Ishikawa (cell line): ENCODE data around the gene TRABD.

ENCODE experiments used
- CEBPB ChIP-seq: IDR thresholded peaks from 2 replicates; pipeline ENCODE4 v1.6.1; 2012
- CREB1 ChIP-seq: IDR thresholded peaks from 2 replicates; pipeline ENCODE4 v1.6.1; 2012; ENCODE audit warnings: low read depth
- EGR1 ChIP-seq: IDR thresholded peaks from 2 replicates; pipeline ENCODE4 v1.6.1; 2012
- EP300 ChIP-seq: IDR thresholded peaks from 2 replicates; pipeline ENCODE4 v1.6.1; 2012; ENCODE audit warnings: borderline replicate concordance
- FOXM1 ChIP-seq: IDR thresholded peaks from 2 replicates; pipeline ENCODE4 v1.6.1; 2012; ENCODE audit warnings: low read depth, borderline replicate concordance
- NFIC ChIP-seq: IDR thresholded peaks from 2 replicates; pipeline ENCODE4 v1.6.1; 2012
- RAD21 ChIP-seq: IDR thresholded peaks from 2 replicates; pipeline ENCODE4 v1.6.1; 2012; ENCODE audit warnings: low read depth
- TAF1 ChIP-seq: IDR thresholded peaks from 2 replicates; pipeline ENCODE4 v1.6.1; 2012; ENCODE audit warnings: low read depth, mild to moderate bottlenecking
- TCF12 ChIP-seq: IDR thresholded peaks from 2 replicates; pipeline ENCODE4 v1.6.1; 2012; ENCODE audit warnings: low read depth
- TEAD4 ChIP-seq: IDR thresholded peaks from 2 replicates; pipeline ENCODE4 v1.6.1; 2012
- YY1 ChIP-seq: IDR thresholded peaks from 2 replicates; pipeline ENCODE4 v1.6.1; 2012; ENCODE audit warnings: low read depth
- ZBTB7A ChIP-seq: IDR thresholded peaks from 2 replicates; pipeline ENCODE4 v1.6.1; 2012; ENCODE audit warnings: low read depth
- TF ChIP-seq, protein P1 (sequence below): IDR thresholded peaks from 2 replicates; pipeline ENCODE4 v1.6.1; 2012
- TF ChIP-seq, protein P2 (sequence below): IDR thresholded peaks from 2 replicates; pipeline ENCODE4 v1.6.1; 2012
- TF ChIP-seq, protein P3 (sequence below): IDR thresholded peaks from 2 replicates; pipeline ENCODE4 v1.6.1; 2012; ENCODE audit warnings: low read depth, mild to moderate bottlenecking

Gene TRABD

DNA sequence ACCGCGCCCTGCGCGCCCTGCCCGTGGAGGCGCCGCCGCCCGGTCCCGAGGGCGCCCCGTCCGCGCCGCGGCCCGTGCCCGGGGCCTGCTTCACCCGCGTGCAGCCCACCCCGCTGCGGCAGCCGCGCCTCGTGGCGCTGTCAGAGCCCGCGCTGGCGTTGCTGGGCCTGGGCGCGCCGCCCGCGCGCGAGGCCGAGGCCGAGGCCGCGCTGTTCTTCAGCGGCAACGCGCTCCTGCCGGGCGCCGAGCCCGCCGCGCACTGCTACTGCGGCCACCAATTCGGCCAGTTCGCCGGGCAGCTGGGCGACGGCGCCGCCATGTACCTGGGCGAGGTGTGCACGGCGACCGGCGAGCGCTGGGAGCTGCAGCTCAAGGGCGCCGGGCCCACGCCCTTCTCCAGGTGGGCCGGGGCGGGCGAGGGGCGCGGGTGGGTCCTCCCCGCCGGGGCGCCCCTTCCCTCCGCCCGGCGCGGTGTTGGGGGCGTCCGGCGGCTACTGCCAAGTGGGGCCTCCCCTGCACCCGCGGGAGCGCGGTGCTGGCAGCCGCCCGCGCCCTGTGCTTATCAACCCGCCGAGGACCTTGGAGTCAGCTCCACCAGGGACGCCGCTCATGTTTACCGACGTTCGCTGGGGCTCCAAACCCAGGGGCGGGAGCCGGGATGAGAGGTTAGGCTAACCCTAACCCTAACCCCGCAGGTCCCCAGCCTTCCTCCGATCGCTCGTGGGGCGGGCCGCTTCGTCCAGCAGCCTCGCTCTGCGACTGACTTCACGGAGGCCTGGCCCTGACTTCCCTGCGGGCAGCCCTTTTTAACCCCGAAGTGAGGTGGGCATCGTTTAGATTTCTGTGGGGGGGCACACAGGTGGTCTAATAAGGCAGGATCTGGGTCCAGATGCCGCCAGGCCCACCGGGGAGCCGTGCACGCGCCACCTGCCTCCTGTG lies 15.7 kb downstream of the TRABD start:
- no peak for TF ChIP-seq NFIC

DNA sequence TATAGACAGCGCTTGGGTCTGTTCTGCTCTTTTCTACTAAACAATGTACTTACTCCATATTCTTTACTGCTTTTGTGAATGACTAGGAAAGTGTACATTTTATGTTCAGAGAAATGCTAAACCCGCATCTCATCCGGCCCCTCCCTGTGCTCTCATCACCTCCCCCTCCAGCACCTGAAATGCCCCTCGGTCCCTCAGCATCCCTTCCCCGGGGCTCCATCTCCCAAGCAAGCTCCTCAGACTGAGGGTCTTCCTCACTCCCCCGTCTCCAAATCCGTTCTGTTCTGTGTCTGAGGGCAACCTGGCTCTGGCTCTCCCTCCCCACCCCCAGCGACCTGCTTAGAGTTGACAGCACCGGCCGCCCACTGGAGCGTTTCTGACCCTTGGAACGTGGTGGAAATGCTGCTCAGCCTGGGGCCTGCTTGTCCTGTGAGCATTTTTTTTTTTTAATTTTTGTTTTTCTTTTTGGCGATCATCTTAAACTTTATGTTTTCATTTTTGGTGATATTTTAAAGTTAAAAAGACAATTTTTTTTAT lies 16.5 kb downstream of the TRABD start:
- TF ChIP-seq, protein P1, sequence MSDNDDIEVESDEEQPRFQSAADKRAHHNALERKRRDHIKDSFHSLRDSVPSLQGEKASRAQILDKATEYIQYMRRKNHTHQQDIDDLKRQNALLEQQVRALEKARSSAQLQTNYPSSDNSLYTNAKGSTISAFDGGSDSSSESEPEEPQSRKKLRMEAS = no peak
- TF ChIP-seq EP300 (no peak), FOXM1 (no peak), YY1 (no peak), TEAD4 (no peak), CEBPB (no peak), CREB1 (no peak), RAD21 (no peak), ZBTB7A (no peak), NFIC (no peak), TAF1 (no peak), EGR1 (no peak), TCF12 (no peak)
- TF ChIP-seq, protein P2, sequence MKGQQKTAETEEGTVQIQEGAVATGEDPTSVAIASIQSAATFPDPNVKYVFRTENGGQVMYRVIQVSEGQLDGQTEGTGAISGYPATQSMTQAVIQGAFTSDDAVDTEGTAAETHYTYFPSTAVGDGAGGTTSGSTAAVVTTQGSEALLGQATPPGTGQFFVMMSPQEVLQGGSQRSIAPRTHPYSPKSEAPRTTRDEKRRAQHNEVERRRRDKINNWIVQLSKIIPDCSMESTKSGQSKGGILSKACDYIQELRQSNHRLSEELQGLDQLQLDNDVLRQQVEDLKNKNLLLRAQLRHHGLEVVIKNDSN = no peak

DNA sequence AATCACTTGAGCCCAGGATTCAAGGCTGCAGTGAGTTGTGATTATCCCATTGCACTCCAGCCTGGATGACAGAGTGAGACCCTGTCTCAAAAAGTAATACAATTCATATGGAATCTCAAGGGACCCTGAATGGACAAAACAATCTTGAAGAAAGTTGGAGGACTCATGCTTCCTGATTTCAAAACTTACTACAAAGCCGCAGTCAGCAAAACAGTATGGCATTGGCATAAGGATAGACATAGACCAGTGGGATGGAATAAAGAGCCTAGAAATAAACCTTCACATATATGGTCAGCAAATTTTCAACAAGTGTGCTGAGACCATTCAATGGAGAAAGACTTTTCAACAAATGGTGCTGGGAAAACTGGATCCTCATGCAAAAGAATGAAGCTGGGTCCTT lies 17.6 kb downstream of the TRABD start:
- TF ChIP-seq ZBTB7A = no peak

DNA sequence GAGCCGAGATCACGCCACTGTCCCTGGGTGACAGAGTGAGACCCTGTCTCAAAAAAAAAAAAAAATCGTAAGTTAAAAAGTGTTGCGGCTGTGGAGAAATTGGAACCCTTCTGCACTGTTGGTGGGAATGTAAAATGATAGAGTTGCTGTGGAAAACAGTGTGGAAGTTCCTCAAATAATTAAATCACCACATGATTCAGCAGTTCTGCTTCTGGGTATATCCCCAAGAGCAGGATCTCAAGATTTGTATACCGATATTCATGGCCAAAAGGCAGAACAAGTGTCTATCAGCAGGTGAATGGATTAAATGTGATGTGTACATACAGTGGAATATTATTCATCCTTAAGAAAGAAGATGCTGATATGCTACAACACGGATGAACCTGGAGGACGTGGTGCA lies 18.9 kb downstream of the TRABD start:
- no peak for TF ChIP-seq NFIC
- TF ChIP-seq EGR1 = no peak
- TF ChIP-seq, protein P2 = no peak
- TF ChIP-seq EP300 = no peak
- no peak for TF ChIP-seq CEBPB
- TF ChIP-seq TEAD4 = no peak
- no peak for TF ChIP-seq RAD21
- no peak for TF ChIP-seq ZBTB7A
- TF ChIP-seq, protein P3, sequence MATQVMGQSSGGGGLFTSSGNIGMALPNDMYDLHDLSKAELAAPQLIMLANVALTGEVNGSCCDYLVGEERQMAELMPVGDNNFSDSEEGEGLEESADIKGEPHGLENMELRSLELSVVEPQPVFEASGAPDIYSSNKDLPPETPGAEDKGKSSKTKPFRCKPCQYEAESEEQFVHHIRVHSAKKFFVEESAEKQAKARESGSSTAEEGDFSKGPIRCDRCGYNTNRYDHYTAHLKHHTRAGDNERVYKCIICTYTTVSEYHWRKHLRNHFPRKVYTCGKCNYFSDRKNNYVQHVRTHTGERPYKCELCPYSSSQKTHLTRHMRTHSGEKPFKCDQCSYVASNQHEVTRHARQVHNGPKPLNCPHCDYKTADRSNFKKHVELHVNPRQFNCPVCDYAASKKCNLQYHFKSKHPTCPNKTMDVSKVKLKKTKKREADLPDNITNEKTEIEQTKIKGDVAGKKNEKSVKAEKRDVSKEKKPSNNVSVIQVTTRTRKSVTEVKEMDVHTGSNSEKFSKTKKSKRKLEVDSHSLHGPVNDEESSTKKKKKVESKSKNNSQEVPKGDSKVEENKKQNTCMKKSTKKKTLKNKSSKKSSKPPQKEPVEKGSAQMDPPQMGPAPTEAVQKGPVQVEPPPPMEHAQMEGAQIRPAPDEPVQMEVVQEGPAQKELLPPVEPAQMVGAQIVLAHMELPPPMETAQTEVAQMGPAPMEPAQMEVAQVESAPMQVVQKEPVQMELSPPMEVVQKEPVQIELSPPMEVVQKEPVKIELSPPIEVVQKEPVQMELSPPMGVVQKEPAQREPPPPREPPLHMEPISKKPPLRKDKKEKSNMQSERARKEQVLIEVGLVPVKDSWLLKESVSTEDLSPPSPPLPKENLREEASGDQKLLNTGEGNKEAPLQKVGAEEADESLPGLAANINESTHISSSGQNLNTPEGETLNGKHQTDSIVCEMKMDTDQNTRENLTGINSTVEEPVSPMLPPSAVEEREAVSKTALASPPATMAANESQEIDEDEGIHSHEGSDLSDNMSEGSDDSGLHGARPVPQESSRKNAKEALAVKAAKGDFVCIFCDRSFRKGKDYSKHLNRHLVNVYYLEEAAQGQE = no peak
- no peak for TF ChIP-seq CREB1
- no peak for TF ChIP-seq TAF1
- no peak for TF ChIP-seq TCF12
- TF ChIP-seq FOXM1 = no peak
- TF ChIP-seq YY1 = no peak
- TF ChIP-seq, protein P1 = no peak

DNA sequence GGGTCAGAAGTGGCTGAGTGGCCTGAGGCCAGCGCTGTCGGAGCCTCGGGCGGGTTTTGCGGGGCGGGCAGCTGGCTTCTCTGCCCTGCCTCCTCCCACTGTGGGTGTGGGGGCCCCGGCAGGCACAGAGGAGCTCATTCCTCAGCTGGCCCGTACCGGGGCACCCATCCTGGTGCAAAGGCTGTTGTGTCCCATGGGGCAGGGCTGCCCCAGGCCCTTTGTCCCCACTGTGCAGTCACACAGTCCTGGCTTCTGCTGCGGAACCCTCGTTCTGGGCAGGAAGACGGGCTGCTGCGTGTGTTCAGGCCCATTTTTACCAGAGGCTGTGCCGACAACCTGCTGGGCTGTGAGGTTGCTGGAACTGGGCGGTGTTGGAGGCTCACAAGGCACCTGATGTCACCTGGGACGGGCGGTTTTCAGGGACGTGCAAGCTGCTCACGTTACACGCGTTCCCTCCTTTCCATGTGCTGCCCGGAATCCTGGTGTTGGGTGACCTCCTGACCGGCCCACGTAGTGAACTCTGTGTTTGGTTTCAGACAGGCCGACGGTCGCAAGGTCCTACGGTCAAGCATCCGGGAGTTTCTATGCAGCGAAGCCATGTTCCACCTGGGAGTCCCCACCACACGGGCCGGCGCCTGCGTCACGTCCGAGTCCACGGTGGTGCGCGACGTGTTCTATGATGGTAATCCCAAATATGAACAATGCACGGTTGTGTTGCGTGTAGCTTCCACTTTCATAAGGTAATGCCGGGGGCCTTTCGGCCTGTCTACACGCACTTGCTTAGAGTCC lies 20.3 kb downstream of the TRABD start:
- TF ChIP-seq TCF12 (no peak), TAF1 (no peak), TEAD4 (no peak), EP300 (no peak), FOXM1 (no peak), NFIC (no peak), CEBPB (no peak), EGR1 (no peak), ZBTB7A (no peak), CREB1 (no peak), RAD21 (no peak), YY1 (no peak)
- TF ChIP-seq, protein P1 = no peak
- TF ChIP-seq, protein P2 = no peak
- TF ChIP-seq, protein P3 = no peak
